ENCODE results near the gene NRG2. TPM values are rescaled to one million over a fixed set of nuclear protein-coding genes. Genes with fewer than 3 reads are reported as not detected.

The NRG2 gene
- total and polyA plus RNA-seq, 12 donors: 0.64 to 6.6 (median 2.9) TPM

- DNase-seq (no peak), ATAC-seq (no peak)
- TF ChIP-seq CTCF (IDR thresholded peaks at IDR 0.05): no peak
- Histone ChIP-seq H3K36me3 (no peaks in the 10 kb centered on the region), H3K27me3 (no peaks in the 10 kb centered on the region), H3K27ac (no peak overlapping the region), H3K4me3 (no peak overlapping the region), H3K9me3 (no peaks in the 10 kb centered on the region), H3K4me1 (peaks cover 0 to 32% (median 11%) of the 10 kb centered on the region in 9 donors)
- WGBS, 2 donors: 83 to 88% methylated on average over 12 of the region's 12 CpGs
- intact Hi-C loops (cut with DNase I): loop anchor here (1.0 to 10.0 kb wide), 9 partner anchors 76 to 230 kb away; partner anchors contain the start of gene NRG2 (in 1 of the 10)
Observed at GRCh38 chr5:139864716-139865483, 178.2 kb downstream of the NRG2 start.

GRCh38 chr5:139863855-139864558 lies 179.1 kb downstream of the NRG2 start:
- DNase-seq (peak; percentile 48 to 65), ATAC-seq (peak; percentile 43 to 86 (median 77))
- Histone ChIP-seq H3K27me3 (no peaks in the 10 kb centered on the region), H3K9me3 (no peaks in the 10 kb centered on the region), H3K36me3 (no peaks in the 10 kb centered on the region), H3K27ac (peak overlapping the region in 4 of 10 donors; percentile 11 to 49 (median 24)), H3K4me3 (no peak overlapping the region), H3K4me1 (peaks cover 0 to 23% (median 11%) of the 10 kb centered on the region in 9 donors)
- TF ChIP-seq CTCF (IDR thresholded peaks at IDR 0.05): peak; percentile 81 to 92 (median 89)
- WGBS, 2 donors: 24 to 28% methylated on average over 5 of the region's 5 CpGs
- intact Hi-C loops (cut with DNase I): loop anchor here (1.0 to 10.0 kb wide), 9 partner anchors 75 to 229 kb away; partner anchors contain the start of gene NRG2 (in 1 of the 10)

GRCh38 chr5:139863361-139863760 lies 179.7 kb downstream of the NRG2 start:
- no peaks in the 10 kb centered on the region for H3K36me3 ChIP-seq
- H3K4me1 ChIP-seq: peaks cover 0 to 21% (median 11%) of the 10 kb centered on the region in 9 donors
- TF ChIP-seq CTCF (IDR thresholded peaks at IDR 0.05): no peak
- intact Hi-C loops (cut with DNase I): loop anchor here in 9 of 10 donors (5.0 to 10.0 kb wide), 5 partner anchors 76 to 229 kb away; partner anchors contain the start of gene NRG2 (in 1 of the 9)
- no peaks in the 10 kb centered on the region for H3K27me3 ChIP-seq
- H3K27ac ChIP-seq: peak overlapping the region in 5 of 10 donors; percentile 7 to 49 (median 16)
- WGBS, 2 donors: 56 to 58% methylated on average over 9 of the region's 9 CpGs
- DNase-seq (peak; percentile 60 to 78), ATAC-seq (peak; percentile 72 to 89 (median 84))
- no peaks in the 10 kb centered on the region for H3K9me3 ChIP-seq
- H3K4me3 ChIP-seq: no peak overlapping the region

- peak overlapping the region in 3 of 10 donors; percentile 7 to 32 (median 11) for H3K27ac ChIP-seq
- no peaks in the 10 kb centered on the region for H3K9me3 ChIP-seq
- no peak overlapping the region for H3K4me3 ChIP-seq
- WGBS, 2 donors: 84 to 86% methylated on average over 2 of the region's 2 CpGs
- no peak for ATAC-seq
- no peak for TF ChIP-seq CTCF (IDR thresholded peaks at IDR 0.05)
- no peak for DNase-seq
- no peaks in the 10 kb centered on the region for H3K36me3 ChIP-seq
- intact Hi-C loops (cut with DNase I): loop anchor here in 9 of 10 donors (5.0 to 10.0 kb wide), 5 partner anchors 76 to 228 kb away; partner anchors contain the start of gene NRG2 (in 1 of the 9)
- no peaks in the 10 kb centered on the region for H3K27me3 ChIP-seq
- H3K4me1 ChIP-seq: peaks cover 0 to 21% (median 11%) of the 10 kb centered on the region in 9 donors
Observed at GRCh38 chr5:139862803-139863202, 180.3 kb downstream of the NRG2 start.

All from heart right ventricle (tissue), 16 donors.